Measurements from ENCODE around the gene GATAD2A.

GRCh38 chr19:19527674-19528625, 122.5 kb downstream of the GATAD2A start:
- TF ChIP-seq CTCF (conservative IDR thresholded peaks at IDR 0.05; ENCODE audit: low read length) (no peak), EZH2phosphoT487 (IDR thresholded peaks at IDR 0.05; ENCODE audit: borderline replicate concordance) (no peak)

Data from Loucy (cell line).